Spleen (tissue), 7 donors: ENCODE measurements around the gene BRMS1.
"Not testable (repeated sequence)": the region's sequence is repeated elsewhere in the genome, so short reads cannot be mapped to it uniquely, and the experiment has no call there.

Experiments used
- POLR2AphosphoS5 ChIP-seq, 3 donors: sonication (generic); formaldehyde crosslinking; IDR thresholded peaks; one replicate each; pipeline ENCODE4 v1.5.1; 2017; ENCODE audit warnings: antibody characterized with exemption in 3 of 3
- TF ChIP-seq, protein P1 (sequence below), 11 experiments: fragments of 200-600 bp in 7 of 11; fragments of 450-650 bp in 4 of 11; sonication (generic) in 4 of 11; IDR thresholded peaks in 8 of 11; conservative IDR thresholded peaks in 3 of 11; 1 replicate in 7 of 11; 2 replicates in 4 of 11; pipeline versions ENCODE4 v1.4.0 to v1.8.0; 2016 to 2021; ENCODE audit warnings: antibody characterized with exemption in 11 of 11, inconsistent platforms in 4 of 11, mild to moderate bottlenecking in 1 of 11
- donor health status: DM: no; HTN: no; CAD: no; lungs with moderate emphysema.
- donor health status: DM: no; HTN: no; CAD: no.
- donor health status: DM: no; HTN: no; CAD: no.

DNA sequence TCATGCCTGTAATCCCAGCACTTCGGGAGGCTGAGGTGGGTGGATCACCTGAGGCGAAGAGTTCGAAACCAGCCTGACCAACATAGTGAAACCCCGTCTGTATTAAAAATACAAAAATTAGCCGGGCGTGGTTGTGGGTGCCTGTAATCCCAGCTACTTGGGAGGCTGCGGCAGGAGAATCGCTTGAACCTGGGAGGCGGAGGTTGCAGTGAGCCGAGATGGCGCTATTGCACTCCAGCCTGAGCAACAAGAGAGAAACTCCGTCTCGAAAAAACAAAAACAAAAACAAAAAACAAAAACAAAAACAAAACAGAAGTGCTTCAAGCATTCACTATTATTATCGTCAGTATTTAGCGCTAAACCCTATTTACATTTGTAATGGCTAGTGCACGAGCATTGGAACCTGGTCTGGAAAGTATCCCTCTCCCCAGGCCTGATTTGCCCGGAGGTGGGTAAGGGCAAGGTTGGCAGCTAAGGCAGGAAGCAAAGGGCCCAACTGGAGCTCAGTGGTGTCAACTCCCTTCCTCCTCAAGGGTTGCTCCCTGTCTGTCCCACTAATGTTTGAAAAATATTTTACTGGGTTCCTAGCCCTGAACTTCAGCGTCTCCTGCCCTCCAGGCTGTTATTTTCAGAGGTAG, 34.0 kb downstream of the BRMS1 start:
- TF ChIP-seq, protein P1, sequence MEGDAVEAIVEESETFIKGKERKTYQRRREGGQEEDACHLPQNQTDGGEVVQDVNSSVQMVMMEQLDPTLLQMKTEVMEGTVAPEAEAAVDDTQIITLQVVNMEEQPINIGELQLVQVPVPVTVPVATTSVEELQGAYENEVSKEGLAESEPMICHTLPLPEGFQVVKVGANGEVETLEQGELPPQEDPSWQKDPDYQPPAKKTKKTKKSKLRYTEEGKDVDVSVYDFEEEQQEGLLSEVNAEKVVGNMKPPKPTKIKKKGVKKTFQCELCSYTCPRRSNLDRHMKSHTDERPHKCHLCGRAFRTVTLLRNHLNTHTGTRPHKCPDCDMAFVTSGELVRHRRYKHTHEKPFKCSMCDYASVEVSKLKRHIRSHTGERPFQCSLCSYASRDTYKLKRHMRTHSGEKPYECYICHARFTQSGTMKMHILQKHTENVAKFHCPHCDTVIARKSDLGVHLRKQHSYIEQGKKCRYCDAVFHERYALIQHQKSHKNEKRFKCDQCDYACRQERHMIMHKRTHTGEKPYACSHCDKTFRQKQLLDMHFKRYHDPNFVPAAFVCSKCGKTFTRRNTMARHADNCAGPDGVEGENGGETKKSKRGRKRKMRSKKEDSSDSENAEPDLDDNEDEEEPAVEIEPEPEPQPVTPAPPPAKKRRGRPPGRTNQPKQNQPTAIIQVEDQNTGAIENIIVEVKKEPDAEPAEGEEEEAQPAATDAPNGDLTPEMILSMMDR (IDR thresholded peaks at IDR 0.05 in 8 of 11, conservative IDR thresholded peaks at IDR 0.05 in 3 of 11), result not testable (repeated sequence)
- not testable (repeated sequence) for TF ChIP-seq POLR2AphosphoS5 (IDR thresholded peaks at IDR 0.05)
